Measurements from ENCODE around the gene ALPI.

- TF ChIP-seq CTCF (conservative IDR thresholded peaks at IDR 0.05): no peak
- no peak for TF ChIP-seq EZH2 (IDR thresholded peaks at IDR 0.05; ENCODE audit: low read depth)
Measured at GRCh38 chr2:232455426-232456255, at the start of gene ALPI.

All from PC-9 (cell line).